IPS-NIHi11 (cell line): Measurements from ENCODE around the gene ZNF181.
A peak's percentile ranks its signal among the peaks of the same experiment; 100 is the strongest.

Experiments
- DNase-seq: peaks from one replicate; pipeline ENCODE4 v3.0.0; 2012; ENCODE audit warnings: mixed read lengths, low spot score

ZNF181 gene

DNA sequence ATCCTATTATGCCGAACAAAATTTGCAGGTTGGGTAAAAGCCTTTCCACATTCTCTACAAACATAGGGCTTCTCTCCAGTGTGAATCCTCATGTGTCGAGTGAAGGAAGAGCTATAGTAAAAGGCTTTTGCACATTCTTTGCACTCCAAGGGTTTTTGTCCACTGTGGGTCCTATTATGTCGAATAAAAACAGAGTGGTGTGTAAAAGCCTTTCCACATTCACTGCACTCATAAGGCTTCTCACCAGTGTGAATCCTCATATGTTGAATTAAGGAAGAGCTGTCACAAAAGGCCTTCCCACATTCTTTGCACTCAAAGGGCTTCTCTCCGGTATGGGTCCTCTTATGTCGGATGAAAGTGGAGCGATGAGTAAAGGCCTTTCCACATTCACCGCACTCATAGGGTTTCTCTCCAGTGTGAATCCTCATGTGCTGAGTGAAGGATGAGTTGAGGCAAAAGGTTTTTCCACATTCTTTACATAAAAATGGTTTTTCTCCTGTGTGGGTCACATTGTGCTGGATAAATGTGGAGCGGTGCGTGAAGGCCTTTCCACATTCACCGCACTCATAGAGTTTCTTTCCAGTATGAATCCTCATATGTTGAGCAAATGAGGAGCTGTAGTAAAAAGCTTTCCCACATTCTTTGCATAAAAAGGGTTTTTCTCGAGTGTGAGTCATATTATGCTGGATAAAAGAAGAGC lies 25.3 kb downstream of the ZNF181 start:
- DNase-seq: no peak

DNA sequence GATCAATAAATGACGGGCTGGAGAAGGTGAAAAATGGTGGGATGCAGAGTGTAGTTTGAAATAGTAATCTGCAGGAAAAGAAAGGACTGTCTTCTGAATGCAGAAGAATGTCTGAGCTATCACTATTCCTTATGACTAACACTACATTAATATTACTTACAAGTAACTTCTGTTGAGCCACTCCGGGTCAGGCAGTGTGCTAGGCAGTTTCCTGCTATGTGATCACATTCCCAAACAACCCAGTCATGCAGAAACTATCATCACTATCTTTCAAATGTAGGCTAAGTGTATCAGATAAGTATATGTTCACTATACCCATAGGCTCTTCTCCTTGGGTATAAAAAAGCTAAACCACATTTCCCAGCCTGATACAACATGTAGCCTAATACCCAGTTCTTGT lies 32.3 kb downstream of the ZNF181 start:
- no peak for DNase-seq

- DNase-seq: no peak
These were observed 33.9 kb downstream of the ZNF181 start for GRCh38 chr19:34767951-34768350.

DNA sequence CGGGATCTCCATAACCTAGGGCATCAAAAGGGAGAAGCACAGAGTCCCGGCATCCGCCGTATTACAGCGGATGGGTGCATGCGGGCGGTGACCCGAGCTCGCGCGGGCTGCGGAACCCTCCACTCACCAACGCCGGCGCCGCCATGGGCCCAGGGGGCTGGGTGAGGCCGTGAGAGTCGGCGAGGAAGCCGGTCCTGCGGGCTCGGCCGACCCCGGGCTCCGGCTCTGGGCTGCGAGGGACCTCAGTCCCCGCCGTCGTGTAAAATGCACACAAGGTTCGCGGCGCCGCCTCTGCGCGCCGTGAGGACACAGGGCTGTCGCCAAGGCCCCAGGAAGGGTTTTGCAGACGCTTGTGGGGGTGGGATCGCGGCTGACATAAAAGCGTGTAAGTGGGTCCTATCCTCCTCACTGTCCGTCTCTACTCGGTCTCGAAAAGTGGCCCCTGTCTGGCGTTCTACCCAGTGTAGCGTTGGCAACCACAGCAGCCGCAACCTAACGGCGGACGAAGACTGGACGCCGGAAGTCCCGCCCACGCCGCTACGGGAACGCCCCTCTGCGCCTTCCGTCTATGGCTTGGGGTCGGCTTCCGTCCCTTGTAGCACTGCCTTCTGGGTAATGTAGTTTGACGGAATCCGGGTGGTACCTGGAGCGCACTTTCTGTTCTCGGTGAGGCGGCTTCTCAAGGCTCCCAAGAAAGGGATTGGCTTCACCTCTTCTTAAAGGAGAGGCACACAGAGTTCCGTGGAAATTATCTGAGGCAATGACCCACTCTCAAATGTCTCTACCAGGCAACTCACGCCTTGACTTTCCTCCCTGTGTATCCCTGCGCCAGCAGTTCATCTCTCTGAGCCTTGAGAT lies 38.9 kb downstream of the ZNF181 start, which contains the start of gene ZNF599:
ZNF599 (minus strand) TSS at position 519 of the 858 bp plus-strand sequence; CDS start at position 145, 374 bp downstream.
- peak; percentile 94 for DNase-seq

DNA sequence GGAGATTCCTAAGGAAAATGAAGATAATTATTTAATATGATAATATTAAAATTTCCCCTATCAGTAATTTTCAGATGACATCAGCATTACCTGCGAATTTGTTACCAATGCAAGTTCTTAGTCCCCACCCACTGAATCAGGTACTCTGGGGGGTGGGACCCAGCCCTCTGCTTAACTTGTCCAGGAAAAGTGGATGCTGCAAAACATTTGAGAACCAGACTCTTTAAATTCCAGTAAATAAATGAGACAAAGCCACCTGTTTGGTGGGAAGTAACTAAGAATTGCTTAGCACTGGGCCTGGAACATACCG lies 39.5 kb downstream of the ZNF181 start:
- no peak for DNase-seq

DNA sequence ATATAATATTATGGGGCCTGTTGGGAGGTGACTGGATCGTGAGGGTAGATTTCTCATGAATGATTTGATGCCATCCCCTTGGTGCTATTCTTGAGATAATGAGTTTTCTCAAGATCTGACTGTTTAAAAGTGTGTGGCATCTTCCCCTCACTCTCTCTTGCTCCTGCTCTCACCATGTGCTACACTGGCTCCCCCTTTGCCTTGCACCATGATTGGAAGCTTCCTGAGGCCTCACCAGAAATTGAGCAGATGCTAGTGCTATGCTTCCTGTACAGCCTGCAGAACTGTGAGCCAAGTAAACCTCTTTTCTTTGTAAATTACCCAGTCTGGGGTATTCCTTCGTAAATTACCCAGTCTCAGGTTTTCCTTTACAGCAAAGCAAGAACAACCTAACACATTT lies 40.8 kb downstream of the ZNF181 start:
- no peak for DNase-seq

DNA sequence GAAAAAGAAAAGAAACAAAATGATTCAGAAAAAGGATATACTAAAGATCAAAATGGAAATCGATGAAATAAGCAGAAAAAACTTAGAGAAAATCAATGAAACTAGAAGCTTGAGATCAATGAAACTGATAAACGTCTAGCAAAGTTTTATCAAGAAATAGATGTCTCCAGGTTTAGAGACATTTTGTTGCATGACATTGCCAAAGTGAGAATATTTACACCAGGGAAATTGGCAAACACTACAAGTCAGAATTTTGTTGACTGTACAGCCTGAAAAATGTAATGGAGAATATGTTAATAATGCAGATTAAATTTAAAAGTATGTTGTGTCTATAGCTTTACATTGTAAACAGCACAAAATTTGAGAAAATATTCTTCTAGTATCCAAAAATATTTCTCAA lies 44.3 kb downstream of the ZNF181 start:
- no peak for DNase-seq

- no peak for DNase-seq
These were observed 45.6 kb downstream of the ZNF181 start for GRCh38 chr19:34779652-34780051.

DNA sequence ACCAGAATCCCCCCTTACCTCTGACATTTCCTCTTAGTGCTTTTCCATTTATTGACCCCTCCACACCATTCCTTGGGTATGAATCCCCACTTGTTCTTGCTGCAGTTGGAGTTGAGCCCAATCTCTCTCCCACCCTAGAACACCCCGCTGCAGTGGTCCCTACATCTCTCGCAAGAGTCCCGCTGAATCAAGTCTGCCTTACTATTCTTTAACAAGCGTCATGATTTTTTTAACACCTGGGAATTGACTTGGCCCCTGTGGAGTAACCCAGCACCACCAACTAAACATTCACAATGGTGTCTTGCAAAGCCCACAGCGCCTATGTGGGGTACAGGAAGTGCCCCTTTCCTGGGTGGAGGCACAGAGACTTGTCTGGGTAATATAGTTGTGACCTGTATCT lies 52.2 kb downstream of the ZNF181 start:
- no peak for DNase-seq

DNA sequence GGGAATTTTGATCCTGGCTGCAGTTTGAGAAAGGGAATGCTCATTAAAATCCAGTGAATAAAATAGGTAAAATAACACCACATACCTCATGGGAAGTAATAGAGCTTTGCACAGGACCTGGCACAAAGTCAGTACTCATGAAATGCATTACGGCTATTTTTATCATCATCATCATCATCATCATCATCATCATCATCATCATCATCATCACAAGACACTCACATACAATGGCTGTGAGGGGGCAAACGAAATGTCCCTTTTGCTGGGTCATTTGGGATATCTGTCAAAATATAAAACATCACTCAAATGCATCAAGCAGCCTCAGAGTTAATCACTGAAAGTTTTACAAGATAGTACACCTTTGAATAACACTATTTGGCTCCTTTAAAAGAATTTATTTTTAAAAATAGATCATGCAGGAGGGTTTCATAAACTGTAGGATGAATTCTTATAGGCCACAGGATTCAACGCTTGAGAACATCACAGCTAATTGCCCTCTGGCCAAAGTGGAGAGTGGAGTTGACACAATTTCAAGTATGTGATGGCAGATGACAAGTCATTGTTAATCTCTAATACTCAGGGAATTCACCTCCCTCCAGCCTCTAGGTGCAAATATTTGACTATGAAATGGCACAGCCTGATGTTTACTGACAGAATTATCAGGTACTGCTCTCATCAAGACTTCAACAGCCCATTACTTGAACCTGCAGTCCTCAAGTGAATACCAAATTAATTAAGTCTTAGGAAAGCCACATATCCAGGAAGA lies 53.2 kb downstream of the ZNF181 start:
- DNase-seq: no peak

GRCh38 chr19:34788074-34788473 lies 54.0 kb downstream of the ZNF181 start:
- DNase-seq: no peak

GRCh38 chr19:34793565-34793964 lies 59.5 kb downstream of the ZNF181 start:
- DNase-seq: no peak

DNA sequence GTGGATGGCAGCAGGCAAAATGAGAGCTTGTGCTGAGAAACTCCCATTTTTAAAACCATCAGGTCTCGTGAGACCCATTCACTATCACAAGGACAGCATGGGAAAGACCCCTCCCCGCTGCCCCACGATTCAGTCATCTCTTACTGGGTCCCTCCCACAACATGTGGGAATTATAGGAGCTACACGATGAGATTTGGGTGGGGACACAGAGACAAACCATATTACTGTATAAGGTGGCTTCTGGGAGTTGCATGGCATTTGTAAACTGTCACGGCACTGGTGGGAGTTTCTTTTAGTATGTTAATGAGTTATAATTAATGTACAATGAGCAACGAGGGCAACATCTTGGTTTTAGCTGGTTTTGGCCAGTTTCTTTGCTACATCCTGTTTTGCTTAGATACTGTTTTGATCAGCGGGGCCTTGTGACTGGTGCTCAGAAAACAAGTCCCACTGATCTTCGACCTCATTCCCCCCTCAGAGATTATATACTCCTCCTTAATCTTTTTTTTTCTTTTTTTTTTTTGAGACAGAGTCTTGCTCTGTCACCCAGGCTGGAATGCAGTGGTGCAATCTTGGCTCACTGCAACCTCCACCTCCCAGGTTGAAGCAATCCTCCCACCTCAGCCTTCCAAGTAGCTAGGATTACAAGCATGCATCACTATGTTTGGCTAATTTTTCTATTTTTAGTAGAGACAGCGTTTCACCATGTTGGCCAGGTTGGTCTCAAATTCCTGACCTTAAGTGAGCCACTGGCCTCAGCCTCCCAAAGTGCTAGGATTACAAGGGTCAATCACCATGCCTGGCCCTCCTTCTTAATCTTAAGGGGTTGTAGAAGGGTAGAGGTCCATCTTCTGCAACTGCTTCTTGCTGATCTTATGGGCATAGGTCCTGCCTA lies 60.3 kb downstream of the ZNF181 start:
- DNase-seq: no peak
